HepG2 (cell line): Measurements from ENCODE around the gene SCFD2. TPM values are rescaled to one million over a fixed set of nuclear protein-coding genes. Genes with fewer than 3 reads are reported as not detected.

ENCODE experiments used
- FOXJ3 ChIP-seq: sonication (generic); formaldehyde crosslinking; IDR thresholded peaks from 2 replicates; pipeline ENCODE4 v1.4.0; 2020; ENCODE audit warnings: missing genetic modification reagents, mild to moderate bottlenecking, borderline replicate concordance
- GATAD1 ChIP-seq: IDR thresholded peaks from 2 replicates; pipeline ENCODE4 v1.6.1; 2016; ENCODE audit warnings: missing genetic modification reagents, missing compliant biosample characterization
- GTF3A ChIP-seq: sonication (generic); formaldehyde crosslinking; conservative IDR thresholded peaks from 2 replicates; pipeline ENCODE4 v1.4.0; 2020; ENCODE audit warnings: mild to moderate bottlenecking, missing genetic modification reagents
- HMG20B ChIP-seq: conservative IDR thresholded peaks from 2 replicates; pipeline ENCODE4 v1.6.1; 2016; ENCODE audit warnings: missing genetic modification reagents, missing compliant biosample characterization
- HNRNPK ChIP-seq: fragments of 200-400 bp; formaldehyde crosslinking; IDR thresholded peaks from 2 replicates; pipeline ENCODE4 v1.6.1; 2018; ENCODE audit warnings: low read length, low read depth, moderate library complexity, mild to moderate bottlenecking; ENCODE audit not compliant: poor library complexity, severe bottlenecking
- PRDM10 ChIP-seq: sonication (generic); formaldehyde crosslinking; IDR thresholded peaks from 2 replicates; pipeline ENCODE4 v1.4.0; 2020; ENCODE audit warnings: low read depth, missing genetic modification reagents
- RBAK ChIP-seq: sonication (generic); formaldehyde crosslinking; IDR thresholded peaks from 2 replicates; pipeline ENCODE4 v1.5.1; 2020; ENCODE audit warnings: mild to moderate bottlenecking, missing genetic modification reagents
- TEAD2 ChIP-seq: sonication (generic); formaldehyde crosslinking; IDR thresholded peaks from 2 replicates; pipeline ENCODE4 v1.9.0; 2021; ENCODE audit warnings: missing genetic modification reagents
- ZBTB7A ChIP-seq: sonication (generic); formaldehyde crosslinking; IDR thresholded peaks from 2 replicates; pipeline ENCODE4 v1.8.0; 2022; ENCODE audit warnings: mild to moderate bottlenecking, missing genetic modification reagents
- ZNF460 ChIP-seq: sonication (generic); formaldehyde crosslinking; IDR thresholded peaks from 2 replicates; pipeline ENCODE4 v1.5.1; 2020; ENCODE audit warnings: missing genetic modification reagents, mild to moderate bottlenecking, borderline replicate concordance
- ZNF704 ChIP-seq: sonication (generic); formaldehyde crosslinking; IDR thresholded peaks from 2 replicates; pipeline ENCODE4 v1.8.1; 2023; ENCODE audit warnings: mild to moderate bottlenecking, inconsistent platforms, moderate library complexity, missing genetic modification reagents, borderline replicate concordance
- ZNF770 ChIP-seq: sonication (generic); formaldehyde crosslinking; IDR thresholded peaks from 2 replicates; pipeline ENCODE4 v1.5.0; 2020; ENCODE audit warnings: mild to moderate bottlenecking, missing genetic modification reagents
- polyA plus RNA-seq, 8 experiments: library from polyadenylated mRNA; depleted of rRNA in 3 of 8; stranded (reverse) in 7 of 8; unstranded in 1 of 8; fragments of >200 nt; fragmentation: Illumina TruSeq in 4 of 8; extraction: Trizol in 4 of 8; gene quantifications; 2 replicates each; pipeline versions ENCODE4 v1.2.1 to v1.2.3, GENCODE V29; 2011 to 2016; ENCODE audit warnings: low read depth in 4 of 8, missing spikeins in 1 of 8, mixed read lengths in 1 of 8; ENCODE audit not compliant: insufficient read depth in 1 of 8
- total RNA-seq, 5 experiments: library from RNA; depleted of rRNA; stranded (reverse); fragments of >200 nt; fragmentation: Illumina TruSeq; extraction: Trizol; gene quantifications; 2 replicates each; pipeline ENCODE4 v1.2.3, GENCODE V29; 2016; ENCODE audit warnings: low read depth in 1 of 5
- TF ChIP-seq, protein P1 (sequence below): sonication (generic); formaldehyde crosslinking; IDR thresholded peaks from 2 replicates; pipeline ENCODE4 v1.4.0; 2020; ENCODE audit warnings: missing genetic modification reagents, mild to moderate bottlenecking, borderline replicate concordance
- TF ChIP-seq, protein P2 (sequence below): sonication (generic); formaldehyde crosslinking; IDR thresholded peaks from 2 replicates; pipeline ENCODE4 v1.5.1; 2020; ENCODE audit warnings: mild to moderate bottlenecking, missing genetic modification reagents

Gene SCFD2
- total and polyA plus RNA-seq, 2 of the 13 experiments (the other 11 are each of a cell fraction or from before 2014, with no cell fraction given), result 4.6 to 15.6 TPM

GRCh38 chr4:53377319-53378170, 11.7 kb upstream of the SCFD2 start, which contains the start of gene FIP1L1 (continued):
- TF ChIP-seq GTF3A (CRISPR knock-in tag), result 0 out of 2 replicates have a peak, but pooled peaks have one; percentile 56
- TF ChIP-seq RBAK, result no peak
- TF ChIP-seq ZNF770, result 0 out of 2 replicates have a peak, but pooled peaks have one; percentile 44
- TF ChIP-seq, protein P1, sequence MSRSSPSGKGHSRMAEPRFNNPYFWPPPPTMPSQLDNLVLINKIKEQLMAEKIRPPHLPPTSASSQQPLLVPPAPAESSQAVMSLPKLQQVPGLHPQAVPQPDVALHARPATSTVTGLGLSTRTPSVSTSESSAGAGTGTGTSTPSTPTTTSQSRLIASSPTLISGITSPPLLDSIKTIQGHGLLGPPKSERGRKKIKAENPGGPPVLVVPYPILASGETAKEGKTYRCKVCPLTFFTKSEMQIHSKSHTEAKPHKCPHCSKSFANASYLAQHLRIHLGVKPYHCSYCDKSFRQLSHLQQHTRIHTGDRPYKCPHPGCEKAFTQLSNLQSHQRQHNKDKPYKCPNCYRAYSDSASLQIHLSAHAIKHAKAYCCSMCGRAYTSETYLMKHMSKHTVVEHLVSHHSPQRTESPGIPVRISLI (CRISPR knock-in tag), result no peak; the same call in 1 of the 2 replicates
- TF ChIP-seq, protein P2, sequence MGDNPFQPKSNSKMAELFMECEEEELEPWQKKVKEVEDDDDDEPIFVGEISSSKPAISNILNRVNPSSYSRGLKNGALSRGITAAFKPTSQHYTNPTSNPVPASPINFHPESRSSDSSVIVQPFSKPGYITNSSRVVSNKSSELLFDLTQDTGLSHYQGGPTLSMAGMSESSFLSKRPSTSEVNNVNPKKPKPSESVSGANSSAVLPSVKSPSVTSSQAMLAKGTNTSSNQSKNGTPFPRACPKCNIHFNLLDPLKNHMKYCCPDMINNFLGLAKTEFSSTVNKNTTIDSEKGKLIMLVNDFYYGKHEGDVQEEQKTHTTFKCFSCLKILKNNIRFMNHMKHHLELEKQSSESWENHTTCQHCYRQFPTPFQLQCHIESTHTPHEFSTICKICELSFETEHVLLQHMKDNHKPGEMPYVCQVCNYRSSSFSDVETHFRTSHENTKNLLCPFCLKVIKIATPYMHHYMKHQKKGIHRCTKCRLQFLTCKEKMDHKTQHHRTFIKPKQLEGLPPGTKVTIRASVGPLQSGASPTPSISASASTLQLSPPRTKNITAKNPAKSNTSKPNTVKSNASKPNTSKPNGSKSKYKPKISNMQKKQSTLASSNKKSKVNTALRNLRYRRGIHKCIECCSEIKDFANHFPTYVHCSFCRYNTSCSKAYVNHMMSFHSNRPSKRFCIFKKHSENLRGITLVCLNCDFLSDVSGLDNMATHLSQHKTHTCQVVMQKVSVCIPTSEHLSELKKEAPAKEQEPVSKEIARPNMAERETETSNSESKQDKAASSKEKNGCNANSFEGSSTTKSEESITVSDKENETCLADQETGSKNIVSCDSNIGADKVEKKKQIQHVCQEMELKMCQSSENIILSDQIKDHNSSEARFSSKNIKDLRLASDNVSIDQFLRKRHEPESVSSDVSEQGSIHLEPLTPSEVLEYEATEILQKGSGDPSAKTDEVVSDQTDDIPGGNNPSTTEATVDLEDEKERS (CRISPR knock-in tag), result no peak
- peak; percentile 70 for TF ChIP-seq HNRNPK
- no peak for TF ChIP-seq HMG20B
- no peak for TF ChIP-seq ZBTB7A (CRISPR knock-in tag)
- peak; percentile 23; the same call in 1 of the 2 replicates for TF ChIP-seq FOXJ3 (CRISPR knock-in tag)
- peak; percentile 93 for TF ChIP-seq ZNF704 (CRISPR knock-in tag)
- TF ChIP-seq PRDM10 (CRISPR knock-in tag), result no peak
- no peak for TF ChIP-seq TEAD2 (CRISPR knock-in tag)
- TF ChIP-seq ZNF460 (CRISPR knock-in tag), result peak; percentile 24; the same call in 1 of the 2 replicates
- TF ChIP-seq GATAD1 (CRISPR knock-in tag), result 0 out of 2 replicates have a peak, but pooled peaks have one; percentile 67
